GM18499 (cell line): ENCODE data around the gene SMPX.

ENCODE experiments used
- ATAC-seq: cut with Tn5 transposase; IDR thresholded peaks from one replicate; pipeline ENCODE4 v1.9.1; 2021; ENCODE audit warnings: moderate number of reproducible peaks; ENCODE audit not compliant: insufficient read depth, unreplicated experiment

SMPX gene

DNA sequence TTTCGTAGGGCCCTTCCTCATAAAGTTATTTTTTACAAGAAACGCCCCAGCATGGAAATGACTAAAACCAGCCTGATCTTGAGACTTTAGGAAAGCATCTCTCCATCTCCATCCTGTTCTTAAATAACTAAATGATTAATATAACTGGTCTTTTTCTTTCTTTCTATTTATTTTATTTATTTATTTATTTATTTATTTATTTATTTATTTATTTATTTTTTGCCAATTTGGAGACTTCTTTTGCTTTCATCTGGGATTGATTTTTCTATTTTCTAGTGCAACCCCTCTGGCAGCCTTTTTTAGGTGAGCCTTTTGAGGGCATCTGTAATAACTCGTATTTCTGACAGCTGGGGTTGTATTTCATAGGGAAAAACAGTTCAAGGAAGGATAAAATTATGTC, 98.6 kb downstream of the SMPX start:
- ATAC-seq, result no peak

DNA sequence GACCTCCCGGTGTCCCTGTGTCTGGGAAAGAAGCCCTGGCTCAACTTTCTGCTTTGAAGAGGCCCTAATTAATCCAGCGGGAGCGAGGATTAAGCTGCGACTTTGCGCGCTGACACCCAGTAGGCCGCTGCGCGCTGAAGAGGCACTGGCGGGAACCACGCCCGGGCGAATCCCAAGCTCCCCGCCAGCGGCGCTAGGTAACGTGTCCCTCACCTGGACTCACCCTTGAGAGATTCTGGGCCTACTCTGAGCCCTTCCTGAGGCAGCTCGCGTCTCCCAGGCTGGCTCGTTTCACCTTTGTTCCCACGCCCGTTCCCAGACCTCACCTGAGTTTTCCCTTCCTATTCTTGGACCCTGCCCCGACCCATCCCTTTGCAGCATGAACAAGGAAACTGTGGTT, 99.2 kb downstream of the SMPX start:
- no peak for ATAC-seq

DNA sequence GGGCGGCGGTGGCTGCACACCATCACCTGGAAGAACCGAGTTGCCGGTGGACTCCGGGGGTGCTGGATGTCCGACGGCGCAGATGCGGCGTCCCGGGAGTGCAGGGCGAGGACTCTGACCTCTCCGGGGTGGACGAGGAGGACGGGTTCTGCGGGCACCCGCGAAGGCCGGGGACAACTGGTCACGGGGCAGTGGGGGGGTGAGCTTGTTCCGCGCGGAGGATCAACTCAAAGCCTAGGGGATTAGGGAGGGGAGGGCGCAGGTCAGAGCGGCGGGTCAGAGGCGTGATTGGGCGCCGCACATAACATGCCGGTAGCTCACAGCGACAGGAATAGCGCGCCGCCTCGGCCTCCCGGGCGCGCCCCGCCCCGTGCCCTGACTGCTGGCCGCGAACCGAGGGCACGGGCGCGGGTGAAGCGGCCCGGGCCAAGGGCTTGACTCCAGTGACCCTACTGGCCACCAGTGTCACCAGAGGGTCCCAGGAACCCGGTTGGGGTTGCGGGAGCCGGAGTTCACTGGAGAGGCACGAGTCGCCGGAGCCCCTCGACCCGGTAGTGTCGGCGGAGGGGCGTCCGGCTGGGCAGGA, 99.7 kb downstream of the SMPX start, which contains the start of gene KLHL34:
Gene KLHL34 (minus strand): TSS at position 179 of the 586 bp plus-strand sequence. CDS start 542 bp downstream, outside the sequence.
- ATAC-seq, result no peak

DNA sequence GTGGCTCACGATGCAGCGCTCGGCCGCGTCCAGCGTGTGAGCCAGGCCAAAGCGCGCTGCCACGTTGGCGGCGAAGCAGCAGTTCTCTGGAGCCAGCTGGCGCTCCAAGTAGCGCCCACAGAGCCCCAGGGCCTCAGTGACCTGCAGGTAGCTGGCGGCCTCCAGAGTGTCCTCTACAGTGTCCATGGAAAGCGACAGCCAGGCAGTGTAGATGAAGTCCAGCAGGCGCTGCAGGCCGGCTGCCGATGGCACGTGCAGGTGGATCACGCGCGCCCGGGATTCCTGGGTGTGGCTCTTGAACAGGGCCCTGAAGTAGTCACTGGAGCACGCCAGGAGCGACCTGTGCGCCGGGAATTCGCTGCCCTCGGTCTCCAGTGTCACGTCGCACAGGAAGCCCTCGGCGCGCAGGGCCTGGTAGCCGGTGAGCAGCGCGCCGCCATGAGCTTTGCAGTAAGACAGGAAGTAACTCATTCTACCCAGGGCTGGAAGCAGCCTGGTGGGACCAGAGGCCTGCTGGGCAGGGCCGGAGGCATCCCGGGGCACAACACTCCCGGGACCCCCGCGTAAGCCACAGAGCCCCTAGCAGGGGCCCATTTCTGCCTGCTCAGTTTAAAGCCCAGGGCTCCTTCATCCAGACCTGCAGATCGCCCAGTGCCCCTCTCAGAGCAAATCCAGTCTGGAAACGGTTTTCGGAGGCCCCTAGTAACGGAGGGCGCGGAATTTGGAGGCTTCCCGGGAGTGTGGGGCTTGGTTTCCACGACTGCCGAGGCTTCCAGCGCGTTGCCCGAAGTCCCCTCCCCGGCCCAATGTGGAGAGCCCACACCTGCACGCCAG, 100.4 kb downstream of the SMPX start:
- no peak for ATAC-seq

DNA sequence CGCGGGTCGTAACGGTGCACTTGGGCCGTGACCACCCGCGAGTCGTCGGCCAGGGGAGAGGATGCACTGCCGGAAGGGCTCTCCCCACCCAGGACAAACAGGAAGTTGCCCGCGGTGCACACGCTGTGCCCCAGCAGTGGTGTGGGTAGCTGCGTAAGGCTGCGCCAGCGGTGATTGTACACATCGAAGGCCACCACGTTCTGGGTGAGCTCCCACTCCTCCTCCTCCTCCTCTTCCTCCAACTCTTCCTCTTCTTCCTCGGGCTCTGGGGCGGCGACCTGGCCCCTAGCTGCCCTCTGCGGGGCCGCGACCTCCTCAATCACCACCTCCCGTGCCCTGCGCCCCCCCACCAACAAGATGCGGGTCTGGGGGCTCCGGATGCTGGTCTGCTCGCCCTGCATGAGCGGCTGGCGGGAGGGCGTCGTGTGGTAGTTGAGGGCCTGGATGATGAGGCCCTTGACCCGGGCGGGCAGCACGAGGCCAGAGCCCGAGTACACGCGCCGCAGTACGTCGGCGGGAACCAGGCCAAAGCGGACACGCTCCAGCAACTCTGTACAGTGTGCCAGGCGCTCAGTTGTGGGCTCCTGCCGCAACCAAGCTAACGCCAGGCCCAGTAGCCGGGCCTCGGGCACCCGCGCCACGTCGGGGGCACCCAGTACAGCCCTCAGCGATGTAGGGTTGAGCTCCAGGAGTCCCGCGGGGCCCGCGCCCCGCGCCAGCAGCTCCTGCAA, 101.2 kb downstream of the SMPX start:
- ATAC-seq, result no peak
